GM12865 (cell line): ENCODE results near the gene AKAP12.
"Not testable (repeated sequence)": the region's sequence is repeated elsewhere in the genome, so short reads cannot be mapped to it uniquely, and the experiment has no call there.

Experiments
- DNase-seq: peaks from one replicate; pipeline ENCODE4 v3.0.0; 2010; ENCODE audit warnings: low read depth
- H3K4me3 ChIP-seq: 2 replicates; pipeline ENCODE4 v1.5.1; 2011; ENCODE audit warnings: mild to moderate bottlenecking, low read depth, low read length, control low read depth
- CTCF ChIP-seq: IDR thresholded peaks from 2 replicates; pipeline ENCODE4 v1.5.1; 2011; ENCODE audit warnings: low read length, control low read depth, low read depth, inconsistent platforms; ENCODE audit not compliant: insufficient read depth; ENCODE audit errors: missing control alignments

AKAP12 gene

GRCh38 chr6:151377095-151377494, 137.3 kb downstream of the AKAP12 start:
- TF ChIP-seq CTCF = no peak
- no peak for DNase-seq
- no peak overlapping the region for H3K4me3 ChIP-seq

GRCh38 chr6:151379933-151380847, 140.4 kb downstream of the AKAP12 start:
- TF ChIP-seq CTCF = no peak
- peak; percentile 57 for DNase-seq
- peak overlapping the region; percentile 31 for H3K4me3 ChIP-seq

- TF ChIP-seq CTCF = no peak
Measured at GRCh38 chr6:151380848-151381205, 141.1 kb downstream of the AKAP12 start.

GRCh38 chr6:151381722-151382121, 142.0 kb downstream of the AKAP12 start:
- no peak for DNase-seq
- no peak overlapping the region for H3K4me3 ChIP-seq
- TF ChIP-seq CTCF = no peak

More at GRCh38 chr6:151380848-151381205, 141.1 kb downstream of the AKAP12 start:
- no peak overlapping the region for H3K4me3 ChIP-seq
- DNase-seq = no peak

- H3K4me3 ChIP-seq = not testable (repeated sequence)
Measured at GRCh38 chr6:151382631-151383030, 142.9 kb downstream of the AKAP12 start.

GRCh38 chr6:151384151-151384550, 144.4 kb downstream of the AKAP12 start:
- H3K4me3 ChIP-seq = no peak overlapping the region
- no peak for DNase-seq
- TF ChIP-seq CTCF = no peak

More at GRCh38 chr6:151382631-151383030, 142.9 kb downstream of the AKAP12 start:
- not testable (repeated sequence) for DNase-seq

- peak overlapping the region; percentile 5; the same call in 1 of the 2 replicates for H3K4me3 ChIP-seq
- DNase-seq = peak; percentile 65
- TF ChIP-seq CTCF = no peak
Measured at GRCh38 chr6:151385177-151385576, 145.4 kb downstream of the AKAP12 start.
